GM15510 (cell line): ENCODE data around the gene KIR3DL2.

ENCODE experiments used
- POLR2A ChIP-seq: IDR thresholded peaks from 3 replicates; pipeline ENCODE4 v1.6.1; 2011; ENCODE audit warnings: borderline replicate concordance; ENCODE audit not compliant: insufficient read length; ENCODE audit errors: extremely low read depth

The KIR3DL2 gene

GRCh38 chr19:54881884-54882283, 31.6 kb downstream of the KIR3DL2 start:
- no peak for TF ChIP-seq POLR2A

- no peak for TF ChIP-seq POLR2A
Observed at GRCh38 chr19:54882758-54883157, 32.5 kb downstream of the KIR3DL2 start.

- TF ChIP-seq POLR2A = no peak
Observed at GRCh38 chr19:54883228-54883627, 33.0 kb downstream of the KIR3DL2 start.

GRCh38 chr19:54888239-54888638, 38.0 kb downstream of the KIR3DL2 start:
- TF ChIP-seq POLR2A = no peak

- TF ChIP-seq POLR2A = no peak
Observed at GRCh38 chr19:54889566-54889965, 39.3 kb downstream of the KIR3DL2 start.

GRCh38 chr19:54893406-54893805, 43.2 kb downstream of the KIR3DL2 start:
- no peak for TF ChIP-seq POLR2A

GRCh38 chr19:54896036-54896435, 45.8 kb downstream of the KIR3DL2 start:
- TF ChIP-seq POLR2A = no peak

- no peak for TF ChIP-seq POLR2A
Observed at GRCh38 chr19:54902061-54902460, 51.8 kb downstream of the KIR3DL2 start.

- TF ChIP-seq POLR2A = no peak
Observed at GRCh38 chr19:54903303-54903702, 53.1 kb downstream of the KIR3DL2 start.

GRCh38 chr19:54905421-54905802, 55.2 kb downstream of the KIR3DL2 start:
- TF ChIP-seq POLR2A = no peak

- TF ChIP-seq POLR2A = no peak
Observed at GRCh38 chr19:54905803-54906511, 55.7 kb downstream of the KIR3DL2 start, which contains the start of gene NCR1. Gene NCR1, plus strand, starts transcription at chr19:54906148. Its CDS starts 40 bp downstream, at chr19:54906188.

GRCh38 chr19:54906819-54907218, 56.6 kb downstream of the KIR3DL2 start:
- TF ChIP-seq POLR2A = no peak
